ENCODE results near the gene CFAP251. TPM values are rescaled to one million over a fixed set of nuclear protein-coding genes. Genes with fewer than 3 reads are reported as not detected.

The CFAP251 gene
- total and polyA plus RNA-seq, 2 of the 8 experiments (the other 6 are each of a cell fraction or from before 2014, with no cell fraction given) = 1.8 to 2.9 TPM

DNA sequence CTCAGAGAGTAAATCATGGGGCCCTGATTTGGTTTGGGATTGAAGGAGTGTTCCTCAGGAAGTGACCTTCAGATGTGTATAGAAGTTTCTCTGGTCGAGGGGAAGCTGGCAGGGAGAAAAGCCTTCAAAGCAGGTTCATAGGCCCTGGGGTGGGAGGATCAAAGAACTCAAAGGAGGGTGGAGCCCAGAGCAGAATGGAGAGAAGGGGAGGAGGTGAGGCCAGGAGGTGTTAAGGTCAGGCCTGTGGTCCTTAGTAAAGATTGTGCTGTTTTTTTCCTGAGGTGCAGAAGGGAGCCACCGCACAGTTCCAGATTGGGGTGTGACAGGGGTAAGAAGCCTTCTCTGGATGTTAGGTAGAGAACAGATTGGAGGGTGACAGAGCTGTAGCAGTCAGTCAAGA lies 9.7 kb upstream of the CFAP251 start:
- Histone ChIP-seq H3K23me2 (ENCODE audit: low read depth, low read length) (no peaks in the 10 kb centered on the region), H2BK12ac (ENCODE audit: low read depth, low read length) (no peak overlapping the region), H2BK15ac (ENCODE audit: low read length) (no peak overlapping the region), H3K79me1 (ENCODE audit: low read depth, low read length) (no peaks in the 10 kb centered on the region), H2BK5ac (ENCODE audit: low read depth, low read length) (no peak overlapping the region), H4K20me1 (replicated peaks in 1 of 2; ENCODE audit: control insufficient read depth in 1 of 2, insufficient read depth in 2 of 2, low read length in 2 of 2) (peaks cover 0 to 1% of the 10 kb centered on the region in 2 experiments), H4K91ac (replicated peaks; ENCODE audit: insufficient read length, low read length) (no peak overlapping the region), H2BK20ac (ENCODE audit: low read length) (no peak overlapping the region), H2AK5ac (ENCODE audit: low read depth, low read length) (no peak overlapping the region), H3K23ac (ENCODE audit: insufficient read length) (no peak overlapping the region), H3K9ac (replicated peaks in 1 of 4; ENCODE audit: extremely low read depth in 1 of 4, low read depth in 3 of 4, low read length in 3 of 4) (no peak overlapping the region), H3K4me1 (replicated peaks in 1 of 4; ENCODE audit: control insufficient read depth in 3 of 4, insufficient read depth in 4 of 4, low read length in 3 of 4) (no peaks in the 10 kb centered on the region), H3K56ac (replicated peaks; ENCODE audit: insufficient read length, low read depth, low read length) (no peak overlapping the region), H3K9me3 (ENCODE audit: insufficient read depth in 2 of 2, low read depth in 1 of 2, low read length in 1 of 2) (no peaks in the 10 kb centered on the region), H2BK120ac (replicated peaks; ENCODE audit: low read depth, low read length) (no peak overlapping the region), H3K27ac (ENCODE audit: low read depth, low read length) (no peak overlapping the region), H3K36me3 (ENCODE audit: control insufficient read depth in 2 of 4, insufficient read depth in 4 of 4, low read length in 3 of 4) (peaks cover 2 to 15% (median 3%) of the 10 kb centered on the region in 4 experiments; a peak in 5 of 8 replicates), H2AFZ (ENCODE audit: low read length) (no peak overlapping the region), H3K27me3 (replicated peaks in 1 of 4; ENCODE audit: control insufficient read depth in 3 of 4, extremely low read depth in 1 of 4, insufficient read depth in 3 of 4, low read length in 3 of 4) (no peaks in the 10 kb centered on the region), H4K5ac (ENCODE audit: insufficient read length, low read depth, low read length) (no peak overlapping the region), H3K4me2 (ENCODE audit: insufficient read depth in 1 of 2, low read depth in 2 of 2, low read length in 2 of 2) (no peak overlapping the region), H3K14ac (ENCODE audit: insufficient read length) (no peak overlapping the region), H3K4me3 (ENCODE audit: extremely low read depth in 1 of 4, insufficient read depth in 2 of 4, low read depth in 3 of 4, low read length in 4 of 4) (no peak overlapping the region), H3K4ac (replicated peaks; ENCODE audit: insufficient read length, low read depth, low read length) (no peak overlapping the region), H3K79me2 (ENCODE audit: control insufficient read depth in 1 of 2, insufficient read depth in 2 of 2, low read length in 2 of 2) (no peaks in the 10 kb centered on the region), H4K8ac (ENCODE audit: extremely low read depth, insufficient read depth, low read length) (no peak overlapping the region), H3K18ac (ENCODE audit: extremely low read depth, low read length) (no peak overlapping the region)
- TF ChIP-seq GTF2F1 (IDR thresholded peaks at IDR 0.05; ENCODE audit: borderline replicate concordance, low read depth, low read length) (no peak), SP2 (IDR thresholded peaks at IDR 0.05; ENCODE audit: low read length) (no peak), YY1 (IDR thresholded peaks at IDR 0.05; ENCODE audit: low read depth, low read length) (no peak), KDM1A (IDR thresholded peaks at IDR 0.05; ENCODE audit: borderline replicate concordance, low read length) (no peak), SIN3A (conservative IDR thresholded peaks at IDR 0.05 in 1 of 2, IDR thresholded peaks at IDR 0.05 in 1 of 2; ENCODE audit: low read depth in 1 of 2, low read length in 2 of 2) (no peak), CHD2 (IDR thresholded peaks at IDR 0.05; ENCODE audit: low read length) (no peak), TAF1 (IDR thresholded peaks at IDR 0.05; ENCODE audit: low read depth, low read length) (no peak), CREB1 (IDR thresholded peaks at IDR 0.05) (no peak), MAFK (IDR thresholded peaks at IDR 0.05; ENCODE audit: low read depth, low read length) (no peak), JUN (IDR thresholded peaks at IDR 0.05; ENCODE audit: low read depth, low read length) (no peak)
- FAIRE-seq (no peak), DNase-seq (ENCODE audit: low read depth in 1 of 2, low spot score in 2 of 2) (no peak)
- ChIA-PET POLR2A (ENCODE audit: partially characterized antibody) (no interaction called here), CTCF (ENCODE audit: partially characterized antibody) (interaction anchor here (2.1 kb wide), 1 partner anchor 9 kb away, joined by 8 read pairs; the partner anchor contains the start of gene CFAP251)
- WGBS, 2 experiments (ENCODE audit: extremely low coverage in 1 of 2, insufficient coverage in 1 of 2, insufficient read length in 1 of 2, insufficient replicate concordance in 2 of 2, low coverage in 1 of 2, low lambda C conversion rate in 2 of 2, missing lambda C conversion rate in 1 of 2) = 71% methylated on average over 2 of the region's 2 CpGs; no CpG with 5 or more reads in 1 of the 2 experiments

Measured in H1 (cell line).